Osteocyte (in vitro differentiated cells): Measurements from ENCODE around the gene CTNNA2. TPM values are rescaled to one million over a fixed set of nuclear protein-coding genes. Genes with fewer than 3 reads are reported as not detected.

ENCODE experiments used
- DNase-seq: peaks from one replicate; pipeline ENCODE4 v3.0.0; 2021; ENCODE audit warnings: mixed read lengths; ENCODE audit not compliant: unreplicated experiment; ENCODE audit errors: extremely low spot score
- H3K27ac Mint-ChIP-seq: one replicate; pipeline ENCODE4 v1.8.0; 2021; ENCODE audit warnings: mild to moderate bottlenecking, mixed read lengths; ENCODE audit not compliant: unreplicated experiment
- H3K27me3 Mint-ChIP-seq: one replicate; pipeline ENCODE4 v1.8.0; 2021; ENCODE audit warnings: mixed read lengths; ENCODE audit not compliant: unreplicated experiment
- H3K36me3 Mint-ChIP-seq: one replicate; pipeline ENCODE4 v1.8.0; 2021; ENCODE audit warnings: mixed read lengths; ENCODE audit not compliant: unreplicated experiment
- H3K4me1 Mint-ChIP-seq: one replicate; pipeline ENCODE4 v1.8.0; 2021; ENCODE audit warnings: mixed read lengths; ENCODE audit not compliant: unreplicated experiment
- H3K4me3 Mint-ChIP-seq: one replicate; pipeline ENCODE4 v1.8.0; 2021; ENCODE audit warnings: mild to moderate bottlenecking, moderate library complexity, mixed read lengths; ENCODE audit not compliant: unreplicated experiment
- H3K9me3 Mint-ChIP-seq: one replicate; pipeline ENCODE4 v1.8.0; 2021; ENCODE audit warnings: mixed read lengths; ENCODE audit not compliant: unreplicated experiment
- CTCF ChIP-seq: fragments of 200-600 bp; sonication (generic); IDR thresholded peaks from 2 replicates; pipeline ENCODE4 v1.5.0; 2021; ENCODE audit warnings: antibody characterized with exemption, mild to moderate bottlenecking, moderate library complexity
- total RNA-seq: library from RNA; stranded (reverse); gene quantifications from 2 replicates; pipeline ENCODE4 v1.2.1, GENCODE V29; 2021

CTNNA2 gene
- total RNA-seq, 1 donor from 2014 or later, result not detected

GRCh38 chr2:79909521-79909920 is 396.7 kb downstream of the CTNNA2 start:
- no peaks in the 10 kb centered on the region for H3K4me1 Mint-ChIP-seq
- no peak for TF ChIP-seq CTCF
- no peaks in the 10 kb centered on the region for H3K9me3 Mint-ChIP-seq
- H3K27me3 Mint-ChIP-seq, result no peaks in the 10 kb centered on the region
- no peaks in the 10 kb centered on the region for H3K36me3 Mint-ChIP-seq
- no peak overlapping the region for H3K27ac Mint-ChIP-seq
- no peak overlapping the region for H3K4me3 Mint-ChIP-seq
- DNase-seq, result no peak

- DNase-seq, result no peak
Observed at GRCh38 chr2:79910643-79911042, 397.8 kb downstream of the CTNNA2 start.

GRCh38 chr2:79915455-79915854 is 402.6 kb downstream of the CTNNA2 start:
- no peaks in the 10 kb centered on the region for H3K9me3 Mint-ChIP-seq
- no peaks in the 10 kb centered on the region for H3K27me3 Mint-ChIP-seq
- H3K4me3 Mint-ChIP-seq, result no peak overlapping the region
- H3K4me1 Mint-ChIP-seq, result no peaks in the 10 kb centered on the region
- no peaks in the 10 kb centered on the region for H3K36me3 Mint-ChIP-seq
- no peak for DNase-seq
- no peak for TF ChIP-seq CTCF
- no peak overlapping the region for H3K27ac Mint-ChIP-seq

More at GRCh38 chr2:79910643-79911042, 397.8 kb downstream of the CTNNA2 start:
- H3K9me3 Mint-ChIP-seq, result no peaks in the 10 kb centered on the region
- H3K27ac Mint-ChIP-seq, result no peak overlapping the region
- TF ChIP-seq CTCF, result no peak
- no peaks in the 10 kb centered on the region for H3K36me3 Mint-ChIP-seq
- no peaks in the 10 kb centered on the region for H3K27me3 Mint-ChIP-seq
- no peak overlapping the region for H3K4me3 Mint-ChIP-seq
- H3K4me1 Mint-ChIP-seq, result no peaks in the 10 kb centered on the region

- H3K36me3 Mint-ChIP-seq, result no peaks in the 10 kb centered on the region
- no peaks in the 10 kb centered on the region for H3K4me1 Mint-ChIP-seq
- TF ChIP-seq CTCF, result no peak
- H3K27me3 Mint-ChIP-seq, result no peaks in the 10 kb centered on the region
- H3K9me3 Mint-ChIP-seq, result no peaks in the 10 kb centered on the region
- no peak for DNase-seq
- H3K27ac Mint-ChIP-seq, result no peak overlapping the region
- no peak overlapping the region for H3K4me3 Mint-ChIP-seq
Observed at GRCh38 chr2:79916285-79916684, 403.4 kb downstream of the CTNNA2 start.

- Mint-ChIP-seq H3K4me1 (no peaks in the 10 kb centered on the region), H3K36me3 (no peaks in the 10 kb centered on the region), H3K9me3 (no peaks in the 10 kb centered on the region), H3K4me3 (no peak overlapping the region), H3K27ac (no peak overlapping the region), H3K27me3 (no peaks in the 10 kb centered on the region)
- no peak for TF ChIP-seq CTCF
- no peak for DNase-seq
Observed at GRCh38 chr2:79920512-79921076, 407.7 kb downstream of the CTNNA2 start.
